Heart left ventricle (tissue), 13 donors: ENCODE results near the gene SCLT1.
"Not testable (repeated sequence)": the region's sequence is repeated elsewhere in the genome, so short reads cannot be mapped to it uniquely, and the experiment has no call there.

Experiments
- CTCF ChIP-seq, 12 donors: fragments of 200-600 bp; sonication (generic) in 4 of 12; IDR thresholded peaks; one replicate each; pipeline versions ENCODE4 v1.5.0 to v1.8.0; 2018 to 2022; ENCODE audit warnings: antibody characterized with exemption in 12 of 12, mild to moderate bottlenecking in 5 of 12
- POLR2A ChIP-seq, 2 donors: fragments of 450-650 bp; IDR thresholded peaks; one replicate each; pipeline ENCODE4 v1.6.1; 2017; ENCODE audit warnings: antibody characterized with exemption in 2 of 2, mild to moderate bottlenecking in 2 of 2, moderate library complexity in 2 of 2
- donor health status: ischemic (EF 13 %, LVEDD 7.1; RV severe dilation, severe dysfunction).
- donor health status: DM: no; HTN: yes; CAD: no.
- donor health status: DM: no; HTN: no; CAD: no.
- donor health status: ischemic (EF 25% LVEDD 6.9; RV normal size, moderate dysfunction).
- donor health status: ischemic (EF 25% LVEDD 5.7; RV mildly dilated, moderate dysfunction).
- donor health status: ischemic (EF 35%, LVEDD 5.7; RV mildly dilated, moderate dysfunction).
- donor health status: nonischemic (EF 11% LVEDD 7.7; RV severe dilation, severe dysfunction).
- donor health status: DM: yes; HTN: yes; CAD: no.
- donor health status: PGD.
- donor health status: ischemic (EF 29% LVEDD 5.4; RV normal size, mild dysfunction).
- donor health status: nonischemic (EF 23%, LVEDD 6.1; RV moderate dilation, normal function).

GRCh38 chr4:129069537-129069936, 23.8 kb downstream of the SCLT1 start:
- not testable (repeated sequence) for TF ChIP-seq CTCF, POLR2A (IDR thresholded peaks at IDR 0.05)
